Islet precursor cell (in vitro differentiated cells): ENCODE measurements around the gene INTU.
"Not testable (repeated sequence)": the region's sequence is repeated elsewhere in the genome, so short reads cannot be mapped to it uniquely, and the experiment has no call there.

Experiments used
- DNase-seq: peaks from one replicate; pipeline ENCODE4 v3.0.0-alpha.2; 2018

INTU gene

GRCh38 chr4:127632420-127633403 is at the start of gene INTU:
Gene INTU, plus strand, starts transcription at chr4:127632957. Its CDS starts 78 bp downstream, at chr4:127633035.
- peak; percentile 98 for DNase-seq

GRCh38 chr4:127586496-127586895 is 46.3 kb upstream of the INTU start:
- DNase-seq: not testable (repeated sequence)

GRCh38 chr4:127586922-127587571 is 45.7 kb upstream of the INTU start:
- peak; percentile 82 for DNase-seq

GRCh38 chr4:127589153-127589552 is 43.6 kb upstream of the INTU start:
- not testable (repeated sequence) for DNase-seq

- DNase-seq: no peak
These were observed 34.1 kb upstream of the INTU start for GRCh38 chr4:127598656-127599055.

GRCh38 chr4:127601029-127601428 is 31.7 kb upstream of the INTU start:
- DNase-seq: no peak

- DNase-seq: peak; percentile 83
These were observed 27.6 kb upstream of the INTU start for GRCh38 chr4:127604949-127605709.

GRCh38 chr4:127606823-127607222 is 25.9 kb upstream of the INTU start:
- DNase-seq: no peak

- peak; percentile 57 for DNase-seq
These were observed 23.3 kb upstream of the INTU start for GRCh38 chr4:127609484-127609883.

GRCh38 chr4:127610488-127610887 is 22.3 kb upstream of the INTU start:
- DNase-seq: no peak

- no peak for DNase-seq
These were observed 15.9 kb upstream of the INTU start for GRCh38 chr4:127616898-127617297.

- no peak for DNase-seq
These were observed 14.3 kb upstream of the INTU start for GRCh38 chr4:127618427-127618826.

- DNase-seq: no peak
These were observed 10.2 kb upstream of the INTU start for GRCh38 chr4:127622621-127622920.

GRCh38 chr4:127622921-127623796 is 9.6 kb upstream of the INTU start:
- DNase-seq: peak; percentile 90

- DNase-seq: no peak
These were observed 9.0 kb upstream of the INTU start for GRCh38 chr4:127623797-127624083.

- no peak for DNase-seq
These were observed 8.6 kb upstream of the INTU start for GRCh38 chr4:127624173-127624572.

- DNase-seq: no peak
These were observed 3.4 kb upstream of the INTU start for GRCh38 chr4:127629371-127629770.

GRCh38 chr4:127630152-127630551 is 2.6 kb upstream of the INTU start:
- DNase-seq: no peak

- no peak for DNase-seq
These were observed 1.3 kb upstream of the INTU start for GRCh38 chr4:127631420-127631819.

- no peak for DNase-seq
These were observed 1.4 kb downstream of the INTU start for GRCh38 chr4:127634181-127634580.

- DNase-seq: no peak
These were observed 8.8 kb downstream of the INTU start for GRCh38 chr4:127641524-127641923.

- DNase-seq: no peak
These were observed 9.4 kb downstream of the INTU start for GRCh38 chr4:127642169-127642568.

- DNase-seq: no peak
These were observed 11.0 kb downstream of the INTU start for GRCh38 chr4:127643791-127644190.
